Measurements from ENCODE around the gene TMEM42. TPM values are rescaled to one million over a fixed set of nuclear protein-coding genes. Genes with fewer than 3 reads are reported as not detected.

TMEM42 gene
- total RNA-seq, 1 experiment from 2014 or later = 4.8 TPM

DNA sequence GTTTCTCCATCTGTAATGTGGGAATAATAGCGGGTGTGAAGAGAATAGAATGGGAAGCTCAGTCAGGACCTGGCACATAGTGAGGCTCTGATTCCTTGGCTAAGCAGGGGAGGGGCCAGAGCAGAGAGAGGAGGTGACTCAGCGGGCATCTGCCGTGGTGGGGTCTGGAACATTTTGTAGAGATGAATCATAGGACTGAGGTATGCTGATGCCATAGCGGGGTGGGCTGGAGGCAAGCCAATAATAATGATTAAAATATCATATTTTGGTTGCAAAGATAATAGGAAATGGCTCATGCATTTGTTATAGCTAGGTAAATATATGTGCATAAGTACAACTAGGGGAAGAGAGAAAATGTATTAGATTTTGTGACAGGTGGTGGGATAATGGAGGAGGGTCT, 23.9 kb downstream of the TMEM42 start:
- DNase-seq (ENCODE audit: low read depth in 1 of 2, low spot score in 2 of 2) = peak; percentile 88 to 92
- Histone ChIP-seq H3K27ac (peak overlapping the region; percentile 85), H3K4me3 (no peak overlapping the region), H3K9me3 (replicated peaks) (no peaks in the 10 kb centered on the region), H3K27me3 (replicated peaks) (no peaks in the 10 kb centered on the region), H3K36me3 (no peaks in the 10 kb centered on the region), H3K4me1 (replicated peaks) (peaks cover 44% of the 10 kb centered on the region)

DNA sequence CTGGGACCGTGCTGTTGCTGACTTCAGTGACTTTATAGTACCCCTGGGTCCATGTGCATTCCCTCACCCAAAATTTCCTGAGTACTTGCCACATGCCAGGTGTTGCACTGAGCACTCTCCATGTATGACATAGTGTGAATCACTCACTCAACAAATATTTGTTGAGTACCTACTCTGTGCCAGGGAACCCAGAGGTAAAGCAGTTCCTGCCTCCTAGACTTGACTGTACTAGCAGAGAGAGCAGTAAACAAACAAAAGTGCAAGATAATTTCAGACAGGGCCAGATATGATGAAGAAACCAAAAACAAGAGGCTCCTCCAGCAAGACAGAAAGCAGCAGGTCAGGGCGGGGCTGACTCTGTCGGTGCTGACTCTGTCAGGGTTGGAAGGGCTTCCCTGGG, 24.8 kb downstream of the TMEM42 start:
- no peak overlapping the region for H3K4me3 ChIP-seq
- DNase-seq (ENCODE audit: low read depth in 1 of 2, low spot score in 2 of 2) = no peak

DNA sequence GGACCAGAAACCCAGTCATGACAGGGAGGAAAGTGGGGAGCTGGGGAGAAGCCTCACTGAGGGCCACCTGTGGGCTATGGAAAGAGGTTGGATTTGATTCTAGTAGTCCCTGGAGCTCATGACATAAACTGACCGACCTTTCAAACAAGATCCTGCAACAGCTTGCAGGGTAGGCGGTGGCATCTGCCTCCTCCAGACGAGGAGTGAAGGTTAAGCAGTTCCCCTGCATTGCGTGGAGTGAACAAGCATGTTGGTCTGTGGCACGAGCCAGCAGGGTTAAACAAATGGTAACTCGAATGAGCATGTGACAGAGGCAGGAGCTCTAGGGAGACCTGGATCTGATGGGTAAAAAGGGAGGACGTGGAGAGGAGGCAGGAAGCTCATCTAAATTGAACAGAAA, 25.4 kb downstream of the TMEM42 start:
- Histone ChIP-seq H3K27ac (no peak overlapping the region), H3K9me3 (replicated peaks) (no peaks in the 10 kb centered on the region), H3K4me3 (no peak overlapping the region), H3K27me3 (replicated peaks) (no peaks in the 10 kb centered on the region), H3K4me1 (replicated peaks) (peaks cover 44% of the 10 kb centered on the region), H3K36me3 (no peaks in the 10 kb centered on the region)
- DNase-seq (ENCODE audit: low read depth in 1 of 2, low spot score in 2 of 2) = no peak

More for the DNA sequence above, 24.8 kb downstream of the TMEM42 start:
- H3K4me1 ChIP-seq (replicated peaks) = peaks cover 44% of the 10 kb centered on the region
- H3K36me3 ChIP-seq = no peaks in the 10 kb centered on the region
- H3K27ac ChIP-seq = peak overlapping the region; percentile 46; the same call in 1 of the 2 replicates
- no peaks in the 10 kb centered on the region for H3K9me3 ChIP-seq (replicated peaks)
- H3K27me3 ChIP-seq (replicated peaks) = no peaks in the 10 kb centered on the region

DNA sequence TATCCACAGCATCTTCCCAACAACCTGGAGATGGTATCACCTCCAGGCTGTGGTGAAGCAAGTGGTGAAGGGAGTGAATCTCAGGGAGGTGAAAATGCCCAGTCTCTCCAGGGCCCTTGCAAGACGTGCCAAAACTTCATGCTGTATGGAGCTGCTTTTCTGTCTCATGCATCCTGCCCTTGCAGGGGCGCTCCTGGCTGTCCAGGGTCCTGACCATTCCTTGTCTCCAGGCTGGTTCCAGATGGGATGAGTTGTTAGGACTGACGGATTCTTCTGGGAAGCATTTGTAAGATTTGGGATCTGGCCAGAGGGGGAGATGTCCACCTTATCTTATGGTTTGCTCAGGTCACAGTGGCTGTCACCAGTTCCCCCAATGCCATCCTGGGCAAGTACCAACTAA, 28.5 kb downstream of the TMEM42 start:
- Histone ChIP-seq H3K27ac (no peak overlapping the region), H3K27me3 (replicated peaks) (no peaks in the 10 kb centered on the region), H3K4me3 (no peak overlapping the region), H3K36me3 (no peaks in the 10 kb centered on the region), H3K9me3 (replicated peaks) (no peaks in the 10 kb centered on the region), H3K4me1 (replicated peaks) (peaks cover 40% of the 10 kb centered on the region)
- DNase-seq (ENCODE audit: low read depth in 1 of 2, low spot score in 2 of 2) = no peak

DNA sequence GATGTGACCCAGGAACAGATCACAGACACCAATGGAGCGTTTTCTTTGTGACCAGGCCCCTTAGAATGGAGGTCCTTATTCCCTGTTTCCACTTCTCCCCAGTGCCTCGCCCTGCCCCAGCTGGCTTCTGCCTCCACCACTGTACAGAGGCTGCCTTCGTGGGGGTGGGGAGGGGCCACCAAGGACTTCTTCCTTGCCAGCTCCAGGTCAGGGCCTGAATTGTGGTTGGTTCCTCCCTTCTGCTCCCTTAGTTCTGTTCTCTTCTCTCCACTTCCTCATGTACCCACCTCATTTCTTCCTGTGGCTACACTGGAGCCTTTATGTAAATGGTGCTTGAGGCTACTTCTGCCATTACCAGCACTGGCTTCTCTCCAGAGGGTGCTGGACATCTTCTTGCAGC, 29.1 kb downstream of the TMEM42 start:
- no peak overlapping the region for H3K27ac ChIP-seq
- no peaks in the 10 kb centered on the region for H3K27me3 ChIP-seq (replicated peaks)
- no peak overlapping the region for H3K4me3 ChIP-seq
- no peaks in the 10 kb centered on the region for H3K9me3 ChIP-seq (replicated peaks)
- H3K4me1 ChIP-seq (replicated peaks) = peaks cover 34% of the 10 kb centered on the region
- no peak for DNase-seq (ENCODE audit: low read depth in 1 of 2, low spot score in 2 of 2)
- no peaks in the 10 kb centered on the region for H3K36me3 ChIP-seq

DNA sequence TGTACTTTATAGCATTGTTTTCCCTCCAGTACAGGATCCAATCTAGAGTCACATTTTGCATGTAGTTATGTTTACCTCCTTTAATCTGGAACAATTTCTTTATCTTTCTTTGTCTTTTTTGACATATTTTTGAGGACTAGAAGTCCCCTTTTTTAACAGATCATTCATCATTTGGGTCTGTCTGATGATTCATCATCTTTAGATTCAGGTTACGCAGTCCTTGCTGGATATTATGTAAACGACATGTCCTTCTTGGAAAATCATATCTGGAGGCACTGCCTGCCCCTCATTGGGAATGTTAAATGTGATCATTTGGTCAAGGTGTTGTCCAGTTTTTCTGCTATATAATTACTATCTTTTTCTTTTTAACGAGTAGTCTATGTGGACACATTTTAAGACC, 31.0 kb downstream of the TMEM42 start:
- peak overlapping the region; percentile 29 for H3K27ac ChIP-seq
- H3K4me1 ChIP-seq (replicated peaks) = peaks cover 21% of the 10 kb centered on the region
- H3K36me3 ChIP-seq = no peaks in the 10 kb centered on the region
- no peak overlapping the region for H3K4me3 ChIP-seq
- H3K9me3 ChIP-seq (replicated peaks) = no peaks in the 10 kb centered on the region
- DNase-seq (ENCODE audit: low read depth in 1 of 2, low spot score in 2 of 2) = no peak
- H3K27me3 ChIP-seq (replicated peaks) = no peaks in the 10 kb centered on the region

DNA sequence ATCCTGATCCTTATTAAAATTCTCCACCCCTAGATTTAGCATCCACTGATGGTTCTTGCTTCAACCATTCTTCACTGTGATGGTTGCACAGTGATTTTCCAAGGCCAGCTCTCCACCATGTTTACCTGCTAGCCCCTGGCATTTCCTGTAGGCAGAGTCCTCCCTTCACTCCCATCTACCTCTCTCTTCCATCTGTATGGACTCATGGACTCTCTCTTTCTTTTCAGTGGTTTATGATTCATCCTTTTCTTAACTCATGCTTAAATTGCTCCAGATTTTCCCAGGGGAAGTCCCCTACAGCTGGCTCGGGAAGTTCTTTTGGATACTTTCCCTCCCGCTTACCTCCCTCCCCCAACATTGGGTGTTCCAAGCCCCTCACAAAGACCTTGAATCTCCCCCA, 31.4 kb downstream of the TMEM42 start:
- Histone ChIP-seq H3K36me3 (no peaks in the 10 kb centered on the region), H3K9me3 (replicated peaks) (no peaks in the 10 kb centered on the region), H3K4me3 (no peak overlapping the region), H3K27me3 (replicated peaks) (no peaks in the 10 kb centered on the region), H3K27ac (peak overlapping the region; percentile 67), H3K4me1 (replicated peaks) (peaks cover 21% of the 10 kb centered on the region)
- peak in 1 of 2 experiments; percentile 67 for DNase-seq (ENCODE audit: low read depth in 1 of 2, low spot score in 2 of 2)

DNA sequence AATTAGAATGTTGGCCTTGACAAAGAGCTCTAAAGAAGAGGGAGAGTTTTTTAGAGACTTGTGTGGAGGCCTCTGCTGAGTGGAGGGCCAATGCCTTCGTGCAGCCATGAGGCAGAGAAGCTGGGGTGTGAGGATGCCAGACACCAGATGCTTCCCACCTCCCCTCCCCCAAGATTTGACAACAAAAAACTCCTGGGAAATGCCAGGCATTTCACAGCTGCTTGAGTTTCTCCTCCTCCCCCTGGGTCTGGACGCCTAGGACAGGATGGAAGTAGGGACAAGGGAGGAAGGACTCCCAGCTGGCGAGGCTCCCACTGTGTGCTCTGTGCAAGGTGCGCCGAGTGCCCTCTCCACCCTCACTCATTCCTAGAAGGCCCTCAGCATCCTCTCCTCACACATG, 32.8 kb downstream of the TMEM42 start:
- no peaks in the 10 kb centered on the region for H3K9me3 ChIP-seq (replicated peaks)
- no peak overlapping the region for H3K4me3 ChIP-seq
- peaks cover 21% of the 10 kb centered on the region for H3K4me1 ChIP-seq (replicated peaks)
- no peak overlapping the region for H3K27ac ChIP-seq
- DNase-seq (ENCODE audit: low read depth in 1 of 2, low spot score in 2 of 2) = peak in 1 of 2 experiments; percentile 33
- H3K27me3 ChIP-seq (replicated peaks) = no peaks in the 10 kb centered on the region
- no peaks in the 10 kb centered on the region for H3K36me3 ChIP-seq

DNA sequence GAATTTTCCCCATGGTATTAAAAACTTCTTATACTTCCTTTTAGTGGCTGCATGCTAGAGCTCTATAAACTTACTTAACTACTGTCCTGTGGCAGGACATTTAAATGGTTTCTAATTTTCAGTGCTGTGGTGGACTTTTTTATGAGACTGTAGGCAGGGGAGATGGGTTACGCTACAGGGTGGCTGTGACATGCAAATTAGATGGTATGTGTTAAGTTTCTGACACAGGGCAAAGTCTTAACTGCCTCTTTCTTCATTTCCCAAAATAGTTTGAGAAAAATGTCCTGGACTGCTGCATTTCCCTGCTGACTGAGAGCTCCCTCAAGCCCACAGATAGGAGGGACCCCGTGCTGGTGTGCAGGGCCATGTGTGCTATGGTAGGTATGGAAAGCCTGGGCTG, 34.7 kb downstream of the TMEM42 start:
- no peaks in the 10 kb centered on the region for H3K36me3 ChIP-seq
- no peaks in the 10 kb centered on the region for H3K27me3 ChIP-seq (replicated peaks)
- no peak for DNase-seq (ENCODE audit: low read depth in 1 of 2, low spot score in 2 of 2)
- H3K4me1 ChIP-seq (replicated peaks) = peaks cover 21% of the 10 kb centered on the region
- no peaks in the 10 kb centered on the region for H3K9me3 ChIP-seq (replicated peaks)
- no peak overlapping the region for H3K4me3 ChIP-seq
- no peak overlapping the region for H3K27ac ChIP-seq

DNA sequence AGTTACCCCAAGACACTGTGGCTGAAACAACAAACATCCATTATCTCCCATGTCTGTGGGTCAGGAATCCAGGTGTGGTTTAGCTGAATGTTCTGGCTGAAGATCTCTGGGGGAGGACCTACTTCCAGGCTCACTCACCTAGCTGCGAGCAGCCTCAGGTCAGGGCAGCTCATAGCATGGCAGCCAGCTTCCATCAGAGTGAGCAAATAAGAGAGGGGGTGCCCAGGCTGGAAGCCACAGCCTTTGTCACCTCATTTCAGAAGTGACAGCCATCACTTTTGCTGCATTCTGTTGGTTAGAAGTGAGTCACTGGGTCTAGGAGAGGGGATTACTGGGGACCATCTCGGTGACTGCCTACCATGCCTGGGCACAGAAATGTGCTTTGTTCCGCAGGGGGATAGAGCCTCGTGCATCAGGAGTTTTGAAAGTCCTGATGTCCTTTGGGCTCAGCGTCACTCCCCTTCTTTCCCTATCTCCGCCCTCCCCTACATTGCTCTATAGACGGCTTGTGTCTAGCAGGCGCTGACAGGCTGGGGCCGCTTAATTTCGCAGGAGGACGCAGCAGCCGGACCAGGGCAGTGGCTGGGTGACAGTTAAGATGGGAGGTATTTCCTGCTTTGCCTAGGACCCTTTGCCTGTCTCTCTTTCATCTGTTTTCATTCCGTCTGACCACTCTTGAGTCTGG, 38.1 kb downstream of the TMEM42 start:
- DNase-seq (ENCODE audit: low read depth in 1 of 2, low spot score in 2 of 2) = no peak
- H3K27me3 ChIP-seq (replicated peaks) = no peaks in the 10 kb centered on the region
- no peak overlapping the region for H3K27ac ChIP-seq
- no peaks in the 10 kb centered on the region for H3K9me3 ChIP-seq (replicated peaks)
- no peaks in the 10 kb centered on the region for H3K36me3 ChIP-seq
- H3K4me1 ChIP-seq (replicated peaks) = peaks cover under 1% of the 10 kb centered on the region; the same call in 1 of the 2 replicates
- no peak overlapping the region for H3K4me3 ChIP-seq

DNA sequence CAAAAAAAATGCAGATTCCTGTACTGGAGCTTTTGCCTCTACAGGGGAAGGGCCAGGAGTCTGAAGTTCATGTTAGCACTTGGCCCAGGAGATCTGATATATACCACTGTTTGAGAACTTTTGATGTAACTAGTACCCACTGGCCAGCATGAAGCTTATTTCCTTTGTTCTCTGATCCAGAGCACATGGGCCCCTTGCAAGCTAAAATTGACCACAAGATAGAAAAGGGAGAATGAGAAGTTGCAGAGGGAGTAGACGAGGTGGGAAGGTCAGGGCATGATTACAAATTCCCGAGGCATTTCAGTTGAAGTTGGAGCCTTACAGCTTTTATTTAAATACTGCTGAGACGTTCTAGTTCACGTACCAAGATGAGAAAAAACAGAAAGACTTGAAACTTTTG, 40.9 kb downstream of the TMEM42 start:
- Histone ChIP-seq H3K4me3 (no peak overlapping the region), H3K36me3 (no peaks in the 10 kb centered on the region), H3K27me3 (replicated peaks) (no peaks in the 10 kb centered on the region), H3K4me1 (replicated peaks) (no peaks in the 10 kb centered on the region), H3K27ac (no peak overlapping the region), H3K9me3 (replicated peaks) (no peaks in the 10 kb centered on the region)
- no peak for DNase-seq (ENCODE audit: low read depth in 1 of 2, low spot score in 2 of 2)

DNA sequence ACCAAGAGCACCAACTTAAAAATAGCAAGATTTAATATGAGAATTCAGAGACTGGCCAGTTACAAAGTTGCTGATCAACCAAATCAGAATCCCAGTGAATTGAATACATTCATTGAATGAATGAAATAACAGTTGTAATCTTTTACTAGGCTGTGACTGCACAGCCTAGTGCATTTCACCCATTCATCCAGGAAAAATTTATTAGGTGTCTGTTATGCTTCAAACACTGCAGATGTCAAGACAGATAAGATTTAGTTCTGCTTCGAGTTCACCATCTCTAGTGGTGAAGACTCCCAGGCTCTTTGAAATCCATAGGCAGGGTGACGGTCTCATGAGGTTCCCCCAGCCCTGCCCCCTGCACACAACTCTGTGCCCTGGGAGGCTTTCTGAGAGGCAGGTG, 41.6 kb downstream of the TMEM42 start:
- no peaks in the 10 kb centered on the region for H3K9me3 ChIP-seq (replicated peaks)
- H3K36me3 ChIP-seq = no peaks in the 10 kb centered on the region
- H3K27me3 ChIP-seq (replicated peaks) = no peaks in the 10 kb centered on the region
- H3K4me1 ChIP-seq (replicated peaks) = no peaks in the 10 kb centered on the region
- no peak overlapping the region for H3K27ac ChIP-seq
- no peak for DNase-seq (ENCODE audit: low read depth in 1 of 2, low spot score in 2 of 2)
- H3K4me3 ChIP-seq = no peak overlapping the region

DNA sequence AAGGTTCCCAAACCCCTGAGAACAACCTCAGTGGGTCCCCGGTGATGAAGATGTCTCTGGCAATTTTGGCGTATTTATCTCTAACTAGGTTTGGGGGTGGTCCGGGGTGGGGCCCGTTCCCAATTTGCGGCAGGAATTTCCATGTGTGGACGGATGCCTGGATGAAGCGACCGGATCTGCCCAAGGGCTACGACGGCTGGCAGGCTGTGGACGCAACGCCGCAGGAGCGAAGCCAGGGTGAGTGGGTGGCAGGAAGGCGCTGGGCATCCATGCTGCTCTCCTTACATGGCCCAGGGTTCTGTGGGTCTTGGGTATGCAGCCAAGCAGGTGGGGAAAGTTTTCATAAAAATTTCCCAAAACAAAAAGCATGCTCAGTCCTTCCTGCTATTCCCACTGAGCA, 42.0 kb downstream of the TMEM42 start:
- no peak overlapping the region for H3K27ac ChIP-seq
- H3K4me3 ChIP-seq = no peak overlapping the region
- H3K36me3 ChIP-seq = no peaks in the 10 kb centered on the region
- no peaks in the 10 kb centered on the region for H3K9me3 ChIP-seq (replicated peaks)
- no peaks in the 10 kb centered on the region for H3K4me1 ChIP-seq (replicated peaks)
- no peaks in the 10 kb centered on the region for H3K27me3 ChIP-seq (replicated peaks)
- no peak for DNase-seq (ENCODE audit: low read depth in 1 of 2, low spot score in 2 of 2)

DNA sequence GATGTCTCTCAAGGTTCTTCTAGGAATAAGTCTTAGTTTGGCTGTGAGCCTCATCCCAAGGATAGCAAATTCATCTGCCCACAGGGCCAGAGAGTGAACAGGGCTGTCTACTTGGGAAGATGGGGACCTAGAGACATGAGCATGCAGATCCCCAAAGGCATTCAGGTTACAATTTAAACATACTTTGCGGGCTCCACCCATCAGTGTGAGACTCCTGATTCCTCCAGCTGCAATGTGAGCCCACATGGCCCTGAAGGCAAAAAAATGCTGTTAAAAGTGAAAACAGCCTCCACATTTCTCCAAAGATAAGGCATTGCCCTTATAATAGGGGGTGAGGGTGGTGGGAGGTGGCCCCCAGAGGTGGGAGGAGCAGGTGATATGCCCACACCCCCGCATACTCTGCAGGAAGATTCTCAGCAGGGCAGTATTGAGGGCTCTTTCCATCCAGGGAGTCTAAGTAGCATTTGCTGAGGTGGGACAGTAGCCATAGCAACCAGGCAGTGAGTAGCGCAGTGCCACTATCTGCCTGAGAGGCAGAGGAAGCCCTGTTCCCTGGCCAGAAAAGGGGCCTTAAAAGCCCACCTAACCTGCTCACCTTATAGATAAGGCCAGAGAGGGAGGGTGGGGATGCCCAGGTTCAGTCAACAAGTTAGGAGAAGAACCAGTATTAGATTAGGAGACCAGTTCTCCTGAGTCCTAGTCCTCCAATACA, 43.9 kb downstream of the TMEM42 start:
- H3K4me1 ChIP-seq (replicated peaks) = no peaks in the 10 kb centered on the region
- no peaks in the 10 kb centered on the region for H3K9me3 ChIP-seq (replicated peaks)
- DNase-seq (ENCODE audit: low read depth in 1 of 2, low spot score in 2 of 2) = no peak
- H3K36me3 ChIP-seq = no peaks in the 10 kb centered on the region
- no peaks in the 10 kb centered on the region for H3K27me3 ChIP-seq (replicated peaks)
- no peak overlapping the region for H3K4me3 ChIP-seq
- H3K27ac ChIP-seq = no peak overlapping the region

Measured in SJSA1 (cell line).